H9 (cell line): ENCODE results near the gene OSR1. TPM values are rescaled to one million over a fixed set of nuclear protein-coding genes. Genes with fewer than 3 reads are reported as not detected.

Experiments
- DNase-seq: peaks from one replicate; pipeline ENCODE4 v3.0.0-alpha.2; 2017
- H2AFZ ChIP-seq: one replicate; pipeline ENCODE4 v1.6.1; 2013; ENCODE audit warnings: mild to moderate bottlenecking, low read length, control low read depth, moderate library complexity
- H2AK5ac ChIP-seq: 2 replicates; pipeline ENCODE4 v1.6.1; 2013; ENCODE audit warnings: low read length, control low read depth, mixed read lengths; ENCODE audit not compliant: insufficient read length
- H2BK120ac ChIP-seq: one replicate; pipeline ENCODE4 v1.6.1; 2013; ENCODE audit warnings: low read depth, mild to moderate bottlenecking, low read length, control low read depth, inconsistent platforms; ENCODE audit not compliant: poor library complexity, severe bottlenecking
- H2BK12ac ChIP-seq: 2 replicates; pipeline ENCODE4 v1.6.1; 2013; ENCODE audit warnings: low read length, control low read depth, mixed read lengths, low read depth; ENCODE audit not compliant: insufficient read length
- H2BK15ac ChIP-seq: 2 replicates; pipeline ENCODE4 v1.6.1; 2013; ENCODE audit warnings: low read depth, low read length, control low read depth
- H2BK20ac ChIP-seq: one replicate; pipeline ENCODE4 v1.6.1; 2013; ENCODE audit warnings: low read depth, mild to moderate bottlenecking, low read length, control low read depth, inconsistent platforms; ENCODE audit not compliant: poor library complexity, severe bottlenecking
- H2BK5ac ChIP-seq: 2 replicates; pipeline ENCODE4 v1.6.1; 2013; ENCODE audit warnings: low read length, control low read depth, mixed read lengths; ENCODE audit not compliant: insufficient read length
- H3K14ac ChIP-seq: 2 replicates; pipeline ENCODE4 v1.6.1; 2013; ENCODE audit warnings: low read length, control low read depth; ENCODE audit not compliant: insufficient read depth
- H3K18ac ChIP-seq: 2 replicates; pipeline ENCODE4 v1.6.1; 2013; ENCODE audit warnings: low read depth, mild to moderate bottlenecking, mixed read lengths, low read length, control low read depth; ENCODE audit not compliant: insufficient read length
- H3K23ac ChIP-seq: 2 replicates; pipeline ENCODE4 v1.6.1; 2013; ENCODE audit warnings: low read length, control low read depth, mixed read lengths, low read depth; ENCODE audit not compliant: insufficient read length
- H3K23me2 ChIP-seq: 2 replicates; pipeline ENCODE4 v1.6.1; 2013; ENCODE audit warnings: low read depth, mild to moderate bottlenecking, mixed read lengths, low read length, control low read depth; ENCODE audit not compliant: insufficient read length, poor library complexity, severe bottlenecking
- H3K27ac ChIP-seq: 2 replicates; pipeline ENCODE4 v1.5.1; 2013; ENCODE audit warnings: low read length, control low read depth, mixed read lengths, low read depth; ENCODE audit not compliant: insufficient read length
- H3K27me3 ChIP-seq: 2 replicates; pipeline ENCODE4 v1.6.1; 2013; ENCODE audit warnings: low read length, control low read depth, inconsistent platforms; ENCODE audit not compliant: insufficient read depth
- H3K4ac ChIP-seq: 2 replicates; pipeline ENCODE4 v1.6.1; 2013; ENCODE audit warnings: low read depth, mild to moderate bottlenecking, control low read depth, inconsistent platforms, low read length, moderate library complexity
- H3K4me1 ChIP-seq: 2 replicates; pipeline ENCODE4 v1.6.1; 2013; ENCODE audit warnings: low read length, control low read depth, inconsistent platforms; ENCODE audit not compliant: insufficient read depth
- H3K4me2 ChIP-seq: 2 replicates; pipeline ENCODE4 v1.6.1; 2013; ENCODE audit warnings: low read length, control low read depth, mixed read lengths; ENCODE audit not compliant: insufficient read length, insufficient read depth
- H3K56ac ChIP-seq: 2 replicates; pipeline ENCODE4 v1.6.1; 2013; ENCODE audit warnings: low read depth, mild to moderate bottlenecking, mixed read lengths, low read length, control low read depth; ENCODE audit not compliant: insufficient read length
- H3K79me1 ChIP-seq: 2 replicates; pipeline ENCODE4 v1.6.1; 2013; ENCODE audit warnings: low read depth, mild to moderate bottlenecking, moderate library complexity, low read length, control low read depth, inconsistent platforms; ENCODE audit not compliant: insufficient read depth, poor library complexity, severe bottlenecking
- H3K79me2 ChIP-seq: 2 replicates; pipeline ENCODE4 v1.6.1; 2013; ENCODE audit warnings: low read length, control low read depth, inconsistent platforms; ENCODE audit not compliant: insufficient read depth
- H3K9ac ChIP-seq: 2 replicates; pipeline ENCODE4 v1.6.1; 2013; ENCODE audit warnings: low read length, control low read depth, mixed read lengths; ENCODE audit not compliant: insufficient read length; ENCODE audit errors: extremely low read depth
- H3K9me3 ChIP-seq: one replicate; pipeline ENCODE4 v1.6.1; 2013; ENCODE audit warnings: low read depth, low read length, inconsistent platforms; ENCODE audit not compliant: control insufficient read depth
- H3T11ph ChIP-seq: one replicate; pipeline ENCODE4 v1.6.1; 2013; ENCODE audit warnings: mild to moderate bottlenecking, low read length, control low read depth, inconsistent platforms
- H4K20me1 ChIP-seq: one replicate; pipeline ENCODE4 v1.6.1; 2013; ENCODE audit not compliant: control insufficient read depth, insufficient read length, insufficient read depth
- H4K5ac ChIP-seq: 2 replicates; pipeline ENCODE4 v1.6.1; 2013; ENCODE audit warnings: low read depth, mild to moderate bottlenecking, mixed read lengths, low read length, control low read depth; ENCODE audit not compliant: insufficient read length
- H4K8ac ChIP-seq: replicated peaks from 2 replicates; pipeline ENCODE4 v1.6.1; 2013; ENCODE audit warnings: low read length, control low read depth, mixed read lengths, low read depth; ENCODE audit not compliant: insufficient read length
- H4K91ac ChIP-seq: 2 replicates; pipeline ENCODE4 v1.6.1; 2013; ENCODE audit warnings: low read depth, mild to moderate bottlenecking, moderate library complexity, mixed read lengths, low read length, control low read depth; ENCODE audit not compliant: insufficient read length
- H3K27ac Mint-ChIP-seq, 3 experiments: 2 replicates in 2 of 3; 3 replicates in 1 of 3; pipeline ENCODE4 v1.8.0; 2020 to 2021; ENCODE audit warnings: mixed read lengths in 3 of 3, mild to moderate bottlenecking in 1 of 3, moderate library complexity in 1 of 3
- H3K27me3 Mint-ChIP-seq: 2 replicates; pipeline ENCODE4 v1.8.0; 2021; ENCODE audit warnings: low read depth, mild to moderate bottlenecking, moderate library complexity, mixed read lengths
- H3K36me3 Mint-ChIP-seq, 3 experiments: 2 replicates in 2 of 3; 3 replicates in 1 of 3; pipeline ENCODE4 v1.8.0; 2020 to 2021; ENCODE audit warnings: low read depth in 3 of 3, mixed read lengths in 3 of 3; ENCODE audit not compliant: insufficient read depth in 1 of 3
- H3K4me1 Mint-ChIP-seq, 2 experiments: 2 replicates each; pipeline ENCODE4 v1.8.0; 2020; ENCODE audit warnings: mixed read lengths in 2 of 2
- H3K4me3 Mint-ChIP-seq, 2 experiments: 2 replicates in 1 of 2; 3 replicates in 1 of 2; pipeline ENCODE4 v1.8.0; 2020 to 2021; ENCODE audit warnings: mild to moderate bottlenecking in 2 of 2, mixed read lengths in 2 of 2, moderate library complexity in 1 of 2
- H3K9me3 Mint-ChIP-seq, 2 experiments: 2 replicates in 1 of 2; 3 replicates in 1 of 2; pipeline ENCODE4 v1.8.0; 2020; ENCODE audit warnings: mild to moderate bottlenecking in 2 of 2, mixed read lengths in 2 of 2, moderate library complexity in 1 of 2
- CTCF ChIP-seq: fragments of 200-600 bp; sonication (generic); conservative IDR thresholded peaks from 3 replicates; pipeline ENCODE4 v1.8.0; 2021; ENCODE audit warnings: antibody characterized with exemption, mild to moderate bottlenecking
- WGBS: extraction: QIAGEN DNeasy Blood & Tissue Kit; methylation state at CpG from one replicate; pipeline ENCODE4 v1.1.7; 2013; ENCODE audit warnings: missing lambda C conversion rate, low lambda C conversion rate, mixed read lengths; ENCODE audit not compliant: insufficient read length; ENCODE audit errors: extremely low coverage; 5-methylcytosine and 5-hydroxymethylcytosine counted together
- total RNA-seq: library from RNA; stranded (reverse); gene quantifications from 2 replicates; pipeline ENCODE4 v1.2.1, GENCODE V29; 2021

Gene OSR1
- total RNA-seq, 1 experiment from 2014 or later = 0.35 TPM

GRCh38 chr2:19346983-19347618, 11.3 kb downstream of the OSR1 start:
- no CpG with 5 or more reads among the region's 6 CpGs for WGBS

More at GRCh38 chr2:19346983-19347618, 11.3 kb downstream of the OSR1 start:
- H4K5ac ChIP-seq = no peak overlapping the region
- no peaks in the 10 kb centered on the region for H3K4me1 ChIP-seq
- no peak for DNase-seq
- no peak overlapping the region for H4K8ac ChIP-seq
- Mint-ChIP-seq H3K36me3 (no peaks in the 10 kb centered on the region), H3K4me3 (peak overlapping the region; percentile 95 to 96), H3K27ac (peak overlapping the region in 1 of 3 experiments; percentile 98; a peak in 1 of 7 replicates), H3K27me3 (peaks cover 40% of the 10 kb centered on the region), H3K4me1 (peaks cover 13 to 14% of the 10 kb centered on the region in 2 experiments), H3K9me3 (no peaks in the 10 kb centered on the region; a peak in 1 of 5 replicates)
- no peak overlapping the region for H3K23ac ChIP-seq
- H3K56ac ChIP-seq = no peak overlapping the region
- no peak overlapping the region for H3K4ac ChIP-seq
- no peak overlapping the region for H2BK120ac ChIP-seq
- H3T11ph ChIP-seq = no peak overlapping the region
- no peak overlapping the region for H3K18ac ChIP-seq
- H4K20me1 ChIP-seq = no peaks in the 10 kb centered on the region
- H2AK5ac ChIP-seq = no peak overlapping the region
- peak overlapping the region; percentile 79 for H3K4me2 ChIP-seq
- H2BK15ac ChIP-seq = no peak overlapping the region
- H2AFZ ChIP-seq = peak overlapping the region; percentile 35
- no peak overlapping the region for H2BK12ac ChIP-seq
- H2BK5ac ChIP-seq = no peak overlapping the region
- no peak overlapping the region for H4K91ac ChIP-seq
- H3K9me3 ChIP-seq = no peaks in the 10 kb centered on the region
- no peaks in the 10 kb centered on the region for H3K79me1 ChIP-seq
- TF ChIP-seq CTCF = no peak
- H3K9ac ChIP-seq = peak overlapping the region; percentile 89
- H3K23me2 ChIP-seq = peaks cover 6% of the 10 kb centered on the region
- H3K79me2 ChIP-seq = no peaks in the 10 kb centered on the region
- H3K27ac ChIP-seq = no peak overlapping the region
- H2BK20ac ChIP-seq = no peak overlapping the region
- no peak overlapping the region for H3K14ac ChIP-seq
- H3K27me3 ChIP-seq = peaks cover 28% of the 10 kb centered on the region
